GM10266 (cell line): ENCODE data around the gene CYB5B.

Experiments used
- DNase-seq: peaks from one replicate; pipeline ENCODE4 v3.0.0; 2012; ENCODE audit errors: extremely low spot score
- TF ChIP-seq, protein P1 (sequence below): IDR thresholded peaks from 2 replicates; pipeline ENCODE4 v1.5.1; 2012; ENCODE audit warnings: mild to moderate bottlenecking, low read depth; ENCODE audit not compliant: control insufficient read depth, insufficient read depth; ENCODE audit errors: missing control alignments

CYB5B gene

DNA sequence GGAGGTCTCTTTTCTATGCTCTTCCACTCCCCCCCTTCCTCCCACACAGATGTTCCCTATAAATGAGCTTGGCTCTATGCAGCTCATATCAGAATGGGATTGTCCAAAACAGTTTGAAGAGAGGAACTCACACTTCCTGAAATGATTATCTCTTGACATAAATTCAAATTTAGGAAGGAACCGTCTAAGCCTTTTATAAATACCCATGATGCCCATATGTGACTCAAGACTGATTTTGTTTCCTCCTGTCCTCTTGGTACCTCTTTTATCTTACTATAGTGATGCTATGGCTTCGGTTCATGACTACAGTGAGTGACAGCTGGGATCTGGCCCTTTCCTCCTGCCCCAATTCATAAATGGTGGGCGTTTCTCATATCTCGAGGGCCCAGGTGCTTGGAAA is 22.0 kb upstream of the CYB5B start:
- TF ChIP-seq, protein P1, sequence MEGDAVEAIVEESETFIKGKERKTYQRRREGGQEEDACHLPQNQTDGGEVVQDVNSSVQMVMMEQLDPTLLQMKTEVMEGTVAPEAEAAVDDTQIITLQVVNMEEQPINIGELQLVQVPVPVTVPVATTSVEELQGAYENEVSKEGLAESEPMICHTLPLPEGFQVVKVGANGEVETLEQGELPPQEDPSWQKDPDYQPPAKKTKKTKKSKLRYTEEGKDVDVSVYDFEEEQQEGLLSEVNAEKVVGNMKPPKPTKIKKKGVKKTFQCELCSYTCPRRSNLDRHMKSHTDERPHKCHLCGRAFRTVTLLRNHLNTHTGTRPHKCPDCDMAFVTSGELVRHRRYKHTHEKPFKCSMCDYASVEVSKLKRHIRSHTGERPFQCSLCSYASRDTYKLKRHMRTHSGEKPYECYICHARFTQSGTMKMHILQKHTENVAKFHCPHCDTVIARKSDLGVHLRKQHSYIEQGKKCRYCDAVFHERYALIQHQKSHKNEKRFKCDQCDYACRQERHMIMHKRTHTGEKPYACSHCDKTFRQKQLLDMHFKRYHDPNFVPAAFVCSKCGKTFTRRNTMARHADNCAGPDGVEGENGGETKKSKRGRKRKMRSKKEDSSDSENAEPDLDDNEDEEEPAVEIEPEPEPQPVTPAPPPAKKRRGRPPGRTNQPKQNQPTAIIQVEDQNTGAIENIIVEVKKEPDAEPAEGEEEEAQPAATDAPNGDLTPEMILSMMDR = no peak
- no peak for DNase-seq

DNA sequence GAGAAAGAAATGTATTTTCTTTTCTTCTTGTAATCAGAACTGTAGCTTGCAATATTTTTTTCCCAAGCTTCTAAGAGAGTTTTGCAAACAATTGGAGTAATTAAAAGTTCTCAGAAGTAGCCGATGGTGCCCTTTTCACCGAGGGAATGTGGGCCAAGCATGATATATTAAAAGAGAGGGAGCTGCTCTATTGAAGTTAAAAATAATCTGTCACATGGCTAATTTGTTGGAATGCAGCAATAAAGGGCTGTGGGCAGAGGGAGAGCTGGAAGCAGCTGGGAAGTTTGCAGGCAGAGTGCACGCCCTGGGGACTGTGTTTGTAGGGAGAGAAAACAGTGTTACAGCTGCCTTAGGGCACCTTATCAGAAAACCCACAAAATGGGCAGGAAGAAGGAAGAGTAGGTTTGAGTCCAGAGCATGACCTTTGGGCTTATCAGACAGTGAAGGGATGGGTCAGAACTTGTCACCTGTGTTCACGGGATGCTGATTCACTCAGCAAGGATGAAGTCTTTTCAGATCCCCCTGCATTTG is 20.1 kb upstream of the CYB5B start:
- DNase-seq = no peak
- TF ChIP-seq, protein P1 = no peak

DNA sequence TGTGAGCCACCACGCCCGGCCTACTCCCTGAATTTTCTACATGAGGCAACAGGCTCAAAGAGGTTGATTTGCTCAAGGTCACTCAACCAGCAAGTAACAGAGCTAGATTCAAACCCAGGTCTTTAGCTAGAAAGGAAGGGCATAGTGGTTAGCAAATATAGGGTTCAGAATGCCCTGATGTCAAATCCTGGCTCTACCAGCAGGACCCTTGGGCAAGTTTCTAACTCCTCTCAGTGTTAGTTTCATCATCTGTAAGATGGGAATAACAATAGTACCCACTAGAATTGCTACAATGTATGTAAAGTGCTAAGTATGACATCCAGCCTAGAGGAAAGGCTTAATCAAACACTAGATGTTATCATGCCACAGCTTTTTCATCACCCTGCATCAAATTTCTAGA is 19.1 kb upstream of the CYB5B start:
- TF ChIP-seq, protein P1 = no peak
- DNase-seq = no peak

DNA sequence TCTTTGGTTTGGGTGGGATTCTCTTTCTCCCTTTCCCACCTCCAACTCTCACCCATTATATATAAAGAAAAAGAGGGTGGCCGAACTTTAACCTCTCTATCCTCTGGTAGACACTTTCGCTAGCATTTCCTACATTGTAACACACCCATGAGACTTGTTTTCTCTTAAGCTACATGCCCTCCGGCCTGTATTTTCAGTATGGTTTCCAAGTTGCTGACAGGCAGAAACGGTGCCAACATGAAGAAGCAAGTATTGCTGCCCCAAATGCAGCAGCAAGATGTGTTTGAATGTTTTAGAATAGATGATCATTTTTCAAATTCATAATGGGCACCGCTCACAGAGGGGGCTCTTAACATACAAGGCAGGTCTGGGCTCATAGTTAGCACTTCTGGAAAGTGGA is 18.7 kb upstream of the CYB5B start:
- no peak for DNase-seq
- TF ChIP-seq, protein P1 = no peak

DNA sequence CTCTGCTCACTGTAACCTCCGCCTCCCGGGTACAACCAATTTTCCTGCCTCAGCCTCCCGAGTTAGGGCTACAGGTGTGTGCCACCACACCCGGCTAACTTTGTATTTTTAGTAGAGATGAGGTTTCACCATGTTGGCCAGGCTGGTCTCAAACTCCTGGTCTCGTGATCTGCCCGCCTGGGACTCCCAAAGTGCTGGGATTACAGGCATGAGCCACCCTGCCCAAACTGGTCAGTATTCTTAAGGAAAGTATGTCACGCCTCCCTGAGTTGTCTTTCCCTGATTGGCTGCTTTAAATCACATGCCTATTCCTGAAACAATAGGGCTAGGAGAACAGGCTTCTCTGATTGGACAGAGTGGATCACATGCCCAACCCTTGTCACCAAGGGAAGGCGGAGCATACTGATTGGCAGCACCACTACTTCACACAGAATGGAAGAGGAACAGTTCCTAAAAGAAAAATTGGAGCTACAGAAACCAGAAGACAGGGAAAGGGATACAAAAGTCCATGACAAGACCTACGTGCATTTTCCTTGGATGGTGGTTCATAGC is 17.6 kb upstream of the CYB5B start:
- TF ChIP-seq, protein P1 = no peak

DNA sequence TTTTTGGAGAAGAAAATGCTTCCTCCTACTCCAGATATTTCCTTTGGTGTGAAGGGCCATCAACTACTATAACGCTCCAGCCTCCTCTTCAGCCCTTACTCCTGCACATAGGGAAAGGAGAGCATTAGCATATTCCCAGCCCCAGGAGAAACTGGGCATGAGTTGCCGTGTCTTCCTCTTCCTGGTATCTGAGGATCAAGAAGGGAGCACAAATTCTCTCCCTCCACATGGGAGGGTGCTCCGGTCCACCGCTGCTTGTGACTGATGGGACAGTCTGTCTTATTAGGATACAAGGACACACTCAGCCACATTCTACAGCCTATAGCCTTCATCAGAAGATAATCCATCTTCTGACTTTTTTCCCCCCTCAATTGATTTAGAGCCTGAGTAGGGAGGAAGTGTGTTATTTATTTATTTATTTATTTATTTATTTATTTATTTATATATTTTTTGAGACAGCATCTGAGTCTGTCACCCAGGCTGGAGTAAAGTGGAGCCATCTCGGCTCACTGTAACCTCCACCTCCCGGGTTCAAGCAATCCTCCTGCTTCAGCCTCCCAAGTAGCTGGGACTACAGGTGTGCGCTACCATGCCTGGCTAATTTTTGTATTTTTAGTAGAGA is 16.6 kb upstream of the CYB5B start:
- TF ChIP-seq, protein P1 = no peak

More for the DNA sequence above, 17.6 kb upstream of the CYB5B start:
- no peak for DNase-seq

DNA sequence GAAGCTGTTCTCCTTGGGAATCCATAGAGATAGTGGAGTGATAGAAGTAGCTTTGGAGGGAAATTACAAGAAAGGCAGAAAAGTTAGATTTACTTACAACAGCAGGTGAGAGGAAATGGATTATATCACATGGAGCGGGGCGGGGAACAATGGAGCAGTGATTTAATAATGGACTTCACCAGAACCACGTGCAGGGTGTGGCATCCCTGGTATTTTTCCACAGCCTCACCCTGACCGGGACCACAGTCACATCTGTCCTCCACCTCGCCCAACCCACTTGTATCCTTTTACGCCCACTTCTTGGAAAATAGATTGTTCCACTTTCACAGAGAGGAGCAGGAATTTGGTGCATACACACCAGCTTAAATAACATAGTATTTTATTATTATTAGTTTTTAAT is 15.9 kb upstream of the CYB5B start:
- no peak for DNase-seq
- TF ChIP-seq, protein P1 = no peak

More for the DNA sequence above, 16.6 kb upstream of the CYB5B start:
- no peak for DNase-seq
